Measurements from ENCODE around the gene SMAP2.

SMAP2 gene

DNA sequence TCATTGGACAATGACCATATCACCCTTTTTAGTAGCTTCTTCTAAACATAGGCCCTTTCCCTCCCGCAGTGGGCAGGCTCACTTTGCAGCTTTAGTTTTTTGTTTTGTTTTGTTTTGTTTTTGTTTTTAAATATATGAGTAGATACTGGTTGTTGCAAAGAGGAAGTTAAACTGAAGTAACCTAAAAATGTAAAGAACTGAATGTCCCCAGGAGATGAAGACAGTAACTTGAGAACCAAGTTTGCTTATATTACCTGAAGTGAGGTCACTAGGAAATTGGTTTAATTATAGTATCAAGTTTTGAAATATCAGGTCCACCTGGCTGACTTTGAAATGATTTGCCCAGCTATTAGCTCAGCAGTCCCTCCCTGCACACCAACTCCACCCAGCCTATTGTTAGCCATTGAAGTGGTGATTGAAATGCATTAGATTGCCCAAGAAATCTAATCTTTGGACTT lies 18.2 kb downstream of the SMAP2 start:
- DNase-seq: no peak

DNA sequence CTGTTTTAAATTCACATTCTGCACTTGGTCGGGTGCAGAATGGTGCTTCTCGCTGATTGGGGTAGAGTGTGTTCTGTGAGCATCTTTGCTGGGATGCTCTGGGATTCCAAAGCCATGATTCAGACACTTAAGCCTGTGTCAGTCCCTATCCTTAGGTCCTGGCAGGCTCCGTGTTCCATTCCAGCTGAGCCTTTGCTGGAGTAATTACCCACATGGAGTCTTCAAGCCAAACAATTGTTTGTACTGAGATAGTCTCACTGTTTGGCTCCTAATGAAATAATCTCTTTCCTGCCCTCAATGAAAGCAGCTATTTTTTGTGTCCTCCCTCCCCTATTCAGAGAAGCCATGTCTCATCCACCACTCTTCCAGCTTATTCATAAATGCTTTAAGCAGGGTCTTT lies 18.7 kb downstream of the SMAP2 start:
- peak; percentile 89 for DNase-seq

DNA sequence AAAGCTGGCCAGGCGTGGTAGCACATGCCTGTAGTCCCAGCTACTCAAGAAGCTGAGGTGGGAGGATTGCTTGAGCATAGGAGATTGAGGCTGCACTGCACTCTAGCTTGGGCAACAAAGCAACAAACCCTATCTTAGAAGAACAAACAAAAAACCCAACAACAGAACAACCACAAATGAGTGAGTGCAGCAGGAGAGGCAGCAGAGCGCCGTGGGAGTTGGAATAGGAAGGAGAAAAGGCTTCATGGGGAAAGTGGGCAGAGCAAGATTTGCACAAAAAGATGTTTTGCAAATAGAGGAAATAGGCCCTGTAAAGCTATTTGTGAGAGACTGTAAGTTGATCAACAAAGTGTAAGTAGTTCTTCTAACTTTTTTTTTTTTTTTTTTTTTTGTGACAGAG lies 19.6 kb downstream of the SMAP2 start:
- no peak for DNase-seq

DNA sequence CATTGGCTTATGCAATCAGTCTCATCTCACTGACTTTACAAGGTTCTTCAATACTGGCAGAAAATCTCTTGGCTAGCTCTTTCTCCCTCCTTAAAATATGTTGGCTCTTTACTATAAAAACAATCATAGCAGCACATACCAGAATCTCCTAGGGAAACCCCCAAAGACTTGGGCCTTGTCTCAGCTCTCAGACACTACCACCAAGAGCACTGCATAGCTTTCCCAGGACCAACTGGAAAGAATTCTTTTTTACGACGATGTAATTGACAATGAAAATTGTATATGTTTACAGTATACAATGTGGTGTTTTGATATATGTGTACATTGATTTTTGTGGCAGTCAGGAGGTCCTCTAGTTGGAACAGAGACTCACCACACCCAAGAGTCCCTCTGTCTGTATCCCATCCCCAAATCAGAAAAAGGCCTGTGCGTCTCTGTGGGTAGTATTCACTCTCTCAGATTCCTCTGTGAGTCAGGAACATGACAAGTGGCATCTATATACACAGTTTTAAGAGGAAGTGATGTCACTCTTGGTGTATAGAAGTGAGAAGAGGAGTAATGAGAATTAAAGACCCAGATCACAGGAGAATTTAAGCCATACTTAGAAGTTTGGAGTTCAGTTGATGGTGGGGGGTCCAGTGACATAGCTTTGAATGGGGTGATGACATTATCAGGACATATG lies 21.1 kb downstream of the SMAP2 start:
- peak; percentile 57 for DNase-seq

DNA sequence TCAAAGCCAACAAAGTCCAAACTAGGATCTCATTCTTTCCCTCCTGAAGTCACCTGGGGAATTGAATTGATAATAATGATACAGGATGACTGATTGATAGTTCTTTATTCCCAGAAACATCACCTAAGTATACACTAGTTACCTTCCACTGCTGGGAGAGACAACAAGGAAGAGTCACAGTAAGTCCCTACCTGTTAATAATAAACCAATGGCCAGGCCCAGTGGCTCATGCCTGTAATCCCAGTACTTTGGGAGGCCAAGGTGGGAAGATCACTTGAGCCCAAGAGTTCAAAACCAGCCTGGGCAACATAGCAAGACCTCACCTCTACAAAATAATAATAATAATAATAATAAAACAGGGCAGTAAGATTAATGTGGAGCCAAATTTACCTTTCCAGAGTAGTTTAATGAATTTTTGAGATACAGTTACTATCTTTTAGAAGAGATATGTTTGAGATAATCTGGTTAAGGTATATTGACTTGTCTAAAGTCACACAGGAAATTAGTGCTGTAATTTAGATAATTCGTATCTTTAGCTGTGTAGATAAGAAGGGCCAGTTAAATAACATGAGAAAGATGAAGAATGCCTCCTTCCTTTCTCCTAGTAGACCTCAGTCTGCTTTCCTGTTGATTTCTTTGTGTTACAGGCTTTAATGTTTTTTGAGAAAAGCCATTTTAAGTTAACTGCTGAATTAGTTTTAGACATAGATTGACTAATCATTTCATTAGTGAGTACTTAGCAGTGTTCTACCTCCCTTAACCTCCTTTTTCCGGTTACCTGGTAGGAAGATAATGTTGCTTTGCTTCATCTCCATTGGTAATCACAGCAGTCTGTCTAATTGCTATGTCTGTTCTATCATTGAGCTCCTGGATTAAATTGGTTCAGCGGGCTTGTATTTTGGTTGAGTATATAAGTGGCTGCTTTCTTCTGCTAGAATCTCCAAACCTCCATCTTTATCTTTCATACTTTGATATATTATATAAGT lies 22.0 kb downstream of the SMAP2 start:
- DNase-seq: no peak

DNA sequence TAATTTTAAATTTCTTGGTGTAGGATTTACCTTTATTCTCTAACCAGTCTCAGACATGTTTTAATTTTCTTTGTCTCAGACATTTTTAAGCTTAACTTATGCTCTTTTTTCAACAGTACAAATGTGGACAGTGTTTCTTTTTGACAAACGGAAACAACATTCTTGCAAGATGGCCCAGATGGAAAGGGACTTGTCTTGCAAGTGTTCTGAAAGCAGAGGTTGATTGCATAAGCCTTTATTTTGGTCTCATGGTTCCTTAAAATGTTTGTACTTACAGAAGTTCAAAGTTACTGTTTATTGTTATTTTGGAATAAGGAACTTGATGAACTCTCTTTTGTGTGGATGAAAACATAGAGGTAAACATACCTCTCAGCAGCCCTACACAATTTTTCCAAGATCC lies 22.9 kb downstream of the SMAP2 start:
- DNase-seq: no peak

DNA sequence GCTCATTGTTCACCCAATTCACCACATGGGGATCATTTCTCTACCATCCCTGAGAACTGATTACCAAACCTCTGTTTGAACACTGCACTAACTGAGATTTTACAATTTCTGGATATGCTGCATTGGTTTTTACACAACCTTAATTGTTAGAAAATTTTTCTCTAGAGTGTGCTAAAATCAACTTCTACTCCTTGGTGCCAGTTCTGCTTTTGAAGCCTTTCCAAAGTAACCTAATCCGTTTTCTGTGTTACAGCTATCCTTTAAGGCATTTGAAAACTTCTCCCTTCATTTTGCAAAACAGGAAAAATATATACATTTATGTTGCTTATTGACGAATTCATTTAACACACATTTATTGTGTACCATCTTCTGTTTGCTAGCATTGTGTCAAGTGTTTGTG lies 23.7 kb downstream of the SMAP2 start:
- DNase-seq: no peak

DNA sequence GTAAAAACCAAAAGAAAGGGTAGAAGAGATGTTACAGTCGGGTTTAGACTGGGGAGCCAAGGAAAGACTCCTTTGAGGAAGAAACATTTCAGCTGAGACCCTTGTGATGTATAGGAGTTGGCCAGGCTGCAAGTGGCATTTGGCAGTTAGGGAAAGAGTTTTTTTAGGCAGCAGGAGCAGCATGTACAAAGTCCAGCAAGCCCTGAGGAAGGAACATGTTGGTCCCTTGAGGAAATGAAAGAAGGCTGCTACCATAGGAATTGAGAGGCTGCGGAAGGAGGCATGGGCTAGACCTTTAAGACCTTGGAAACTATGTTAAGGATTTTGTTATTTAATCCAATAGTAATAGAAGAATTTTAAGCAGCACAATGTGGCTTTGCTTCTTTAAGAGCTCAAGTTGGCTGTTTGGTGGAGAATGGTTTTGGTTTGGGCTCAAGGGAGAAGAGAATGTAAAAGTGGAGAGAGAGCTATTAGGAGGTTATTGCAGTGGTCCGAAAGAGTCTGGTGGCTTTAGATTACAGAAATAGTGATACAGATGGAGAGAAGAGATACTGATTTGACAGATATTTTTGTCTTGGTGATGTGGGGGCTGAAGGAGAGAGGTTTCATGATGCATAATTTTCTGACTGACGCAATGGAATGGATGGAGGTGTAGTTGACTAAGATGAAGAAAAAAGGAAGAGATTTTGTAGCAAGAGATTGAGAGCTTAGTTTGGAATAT lies 26.6 kb downstream of the SMAP2 start:
- no peak for DNase-seq

DNA sequence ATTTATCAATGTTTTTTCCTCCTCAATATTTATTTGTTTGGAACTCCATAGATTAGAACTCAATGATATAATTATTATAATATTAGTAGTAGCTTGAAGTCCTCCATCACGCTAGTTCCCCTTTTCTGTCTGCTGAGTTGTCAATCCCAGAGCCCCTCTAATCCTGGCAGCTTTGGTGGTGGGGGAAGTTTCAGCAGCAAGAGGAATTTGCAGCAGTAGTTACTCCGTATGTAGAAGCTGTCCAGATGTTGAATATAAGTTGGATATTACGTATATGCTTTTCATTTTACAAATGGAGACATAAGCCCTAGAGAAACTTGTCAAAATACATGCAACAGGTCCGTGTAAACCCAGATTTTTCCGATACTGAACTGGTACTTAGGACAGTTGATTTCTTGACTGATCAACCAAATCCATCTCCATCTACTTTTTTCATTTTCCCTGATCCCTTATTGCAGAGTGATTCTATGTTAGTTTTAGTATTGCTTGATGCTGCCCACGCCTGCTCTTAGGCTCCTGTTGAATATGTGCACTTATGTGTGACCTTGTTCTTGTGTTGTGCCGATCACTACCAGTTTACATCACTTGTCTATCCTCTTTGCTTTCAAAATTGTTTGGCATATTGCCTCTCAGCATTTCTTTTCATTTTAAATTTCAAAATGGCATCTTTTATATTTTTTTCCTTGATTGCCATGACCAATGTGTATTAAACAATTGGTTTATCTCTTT lies 28.1 kb downstream of the SMAP2 start:
- DNase-seq: no peak

DNA sequence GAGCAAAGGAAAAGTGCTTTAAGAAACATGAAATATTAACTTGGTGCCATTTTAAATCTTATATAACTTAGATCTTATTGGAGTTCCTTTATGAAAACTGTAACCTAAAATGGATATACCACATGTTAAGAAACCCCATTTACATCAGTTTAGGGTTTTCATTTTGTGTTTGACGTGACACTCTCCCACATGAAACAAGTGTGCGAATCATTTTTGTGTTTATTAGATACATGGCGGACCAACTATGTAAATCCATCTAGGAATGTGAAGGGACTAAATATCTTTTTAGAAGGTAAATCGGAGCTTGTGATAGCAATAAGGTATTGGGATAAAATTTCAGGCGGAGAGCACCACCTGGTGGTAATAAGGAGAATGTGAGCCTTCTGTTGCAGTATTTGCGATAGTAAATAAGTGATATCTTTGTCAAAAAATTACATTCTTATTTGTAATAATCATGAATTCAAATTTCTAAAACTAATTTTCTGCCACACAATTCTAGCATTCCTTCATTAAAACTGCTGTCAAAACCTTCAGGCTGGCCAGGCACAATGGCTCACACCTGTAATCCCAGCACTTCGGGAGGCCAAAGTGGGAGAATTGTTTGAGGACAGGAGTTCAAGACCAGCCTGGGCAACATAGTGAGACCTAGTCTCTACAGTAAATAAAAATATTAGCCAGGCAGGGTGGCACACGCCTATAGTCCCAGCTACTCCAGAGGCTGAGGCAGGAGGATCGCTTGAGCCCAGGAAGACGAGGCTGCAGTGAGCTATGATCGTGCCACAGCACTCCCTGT lies 31.3 kb downstream of the SMAP2 start:
- peak; percentile 66 for DNase-seq

DNA sequence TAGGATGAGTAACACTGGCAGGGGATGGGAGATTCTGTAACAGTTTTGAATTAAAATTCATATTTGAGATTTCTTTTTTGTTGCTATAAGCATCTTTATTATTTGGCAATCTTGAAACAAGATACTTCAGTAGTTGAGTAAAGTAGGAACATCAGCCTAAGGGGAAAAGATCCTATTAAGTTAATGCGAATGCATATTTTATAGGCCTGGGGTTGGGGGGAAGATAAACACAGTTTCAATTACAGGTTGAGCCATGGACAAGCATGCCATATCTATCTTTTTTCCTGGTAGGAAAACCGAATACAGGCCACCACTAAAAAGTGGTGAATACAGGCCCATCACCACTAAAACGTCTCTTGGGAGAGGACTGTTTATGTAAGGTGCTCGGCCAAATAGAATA lies 32.3 kb downstream of the SMAP2 start:
- no peak for DNase-seq

DNA sequence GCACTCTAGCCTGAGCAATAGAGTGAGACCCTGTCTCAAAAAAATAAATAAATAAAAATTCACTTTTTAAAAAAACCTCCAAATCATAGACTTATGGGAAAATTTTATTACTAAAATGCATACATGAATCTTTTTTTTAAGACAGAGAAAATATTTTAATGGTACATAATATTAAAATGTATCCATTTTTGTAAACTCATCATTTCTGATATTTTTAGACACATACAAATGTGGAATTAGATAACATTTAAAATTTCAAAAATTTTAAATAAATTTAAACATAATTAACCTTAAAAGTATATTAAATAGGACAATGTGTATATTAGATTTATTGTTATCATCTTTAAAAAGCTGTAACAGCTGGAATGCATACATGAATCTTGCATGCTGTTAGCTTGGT lies 33.9 kb downstream of the SMAP2 start:
- no peak for DNase-seq

DNA sequence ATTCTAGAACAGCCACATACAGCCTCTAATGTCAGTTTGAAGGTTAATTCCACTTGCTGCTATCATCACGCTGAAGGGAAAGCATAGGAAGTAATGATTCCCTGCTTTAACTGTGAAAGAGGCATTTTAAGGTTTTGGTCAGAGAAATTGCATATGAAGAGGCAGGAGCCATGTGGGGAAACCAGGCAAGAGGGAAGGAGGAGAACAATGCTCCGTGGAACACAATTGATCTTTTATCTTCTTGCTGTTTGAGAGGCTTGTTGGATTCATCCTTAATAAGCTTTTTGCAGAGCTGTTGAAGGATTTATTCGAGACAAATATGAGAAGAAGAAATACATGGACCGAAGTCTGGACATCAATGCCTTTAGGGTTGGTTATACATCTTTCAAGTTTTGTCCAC lies 35.9 kb downstream of the SMAP2 start:
- DNase-seq: no peak

DNA sequence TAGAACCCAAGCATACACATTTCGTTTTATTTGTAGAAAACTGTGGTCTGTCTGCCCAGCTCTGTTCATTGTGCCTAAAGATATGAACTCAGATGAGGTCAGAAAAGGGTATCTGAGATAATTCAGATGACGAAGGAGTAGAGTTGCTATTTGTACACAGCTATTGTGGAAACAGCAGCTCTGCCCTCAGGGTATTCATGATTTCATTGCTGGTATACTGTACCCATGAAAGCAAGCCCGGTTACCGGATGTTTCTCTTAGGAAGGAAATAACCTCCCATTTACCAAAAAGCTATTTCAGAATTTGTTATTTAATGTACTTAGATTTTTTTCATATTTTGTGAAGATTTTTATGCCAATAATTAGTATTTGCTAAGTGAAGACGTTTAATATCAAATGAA lies 37.8 kb downstream of the SMAP2 start:
- no peak for DNase-seq

DNA sequence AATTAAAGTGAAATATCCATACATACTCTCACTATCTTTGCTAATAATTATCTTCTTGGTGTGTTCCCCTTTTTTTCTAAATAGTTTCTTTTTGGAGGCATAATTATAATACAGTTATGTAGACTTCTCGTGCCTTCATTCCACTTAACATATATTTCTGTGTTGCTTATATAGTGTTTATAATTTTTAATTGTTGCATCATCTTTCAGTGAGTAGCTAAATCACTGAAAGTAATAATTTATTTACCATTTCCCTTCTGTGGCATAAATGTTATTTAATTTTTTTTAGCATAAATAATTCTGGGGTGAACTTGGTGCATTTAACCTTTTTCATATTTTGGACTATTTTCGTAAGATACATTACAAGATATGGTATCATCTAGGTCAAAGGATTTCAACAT lies 38.3 kb downstream of the SMAP2 start:
- DNase-seq: no peak

DNA sequence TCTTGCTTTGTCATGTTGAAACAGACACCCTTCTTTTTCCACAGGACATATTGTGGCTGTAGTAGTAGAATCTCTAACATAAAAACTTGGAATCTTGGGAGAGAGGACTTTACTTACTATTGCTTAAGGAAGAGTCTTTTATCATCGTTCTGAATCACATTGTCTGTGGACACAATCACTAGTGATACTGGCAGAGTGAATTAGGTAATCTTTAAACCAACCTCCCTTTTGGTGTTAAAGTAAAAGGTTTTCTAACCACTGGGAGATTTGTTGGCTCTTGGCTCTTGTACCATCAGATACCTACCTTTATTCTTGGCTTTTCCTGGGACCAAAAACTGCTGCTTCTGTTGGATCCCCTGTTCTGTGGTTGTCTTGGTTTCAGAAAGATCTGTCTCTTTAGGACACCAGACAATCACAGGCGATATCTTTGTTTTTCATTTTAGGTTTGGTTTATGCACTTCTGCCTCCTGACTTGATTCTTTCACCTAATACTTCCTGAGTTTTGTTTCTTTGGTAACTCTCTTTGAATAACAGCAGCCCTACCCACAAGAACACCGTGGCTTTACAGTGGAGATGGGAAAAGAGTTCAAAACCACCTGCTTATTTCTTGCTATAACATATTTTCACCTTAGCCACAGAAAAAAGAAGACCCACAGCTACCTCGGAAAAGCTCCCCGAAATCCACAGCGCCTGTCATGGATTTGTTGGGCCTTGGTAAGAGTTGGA lies 40.2 kb downstream of the SMAP2 start:
- no peak for DNase-seq

DNA sequence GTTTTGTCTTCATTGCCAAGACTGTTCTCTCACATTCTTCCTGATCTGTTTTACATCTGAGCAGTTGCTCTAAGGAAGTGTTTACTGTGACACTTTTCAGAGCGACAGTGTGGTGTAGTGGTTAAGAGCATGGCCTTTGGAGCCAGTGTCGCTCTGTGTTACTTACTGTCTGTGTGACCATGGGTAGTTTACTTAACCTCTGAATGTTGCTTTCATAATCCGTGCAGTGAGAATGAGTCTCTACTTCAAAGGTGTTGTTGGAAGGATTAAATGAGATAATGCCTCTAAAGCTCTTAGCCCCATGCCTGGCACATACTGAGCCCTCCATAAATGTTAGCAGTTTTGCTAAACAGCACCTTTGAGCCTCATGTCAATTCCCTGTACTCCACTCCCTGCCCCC lies 40.8 kb downstream of the SMAP2 start:
- no peak for DNase-seq

DNA sequence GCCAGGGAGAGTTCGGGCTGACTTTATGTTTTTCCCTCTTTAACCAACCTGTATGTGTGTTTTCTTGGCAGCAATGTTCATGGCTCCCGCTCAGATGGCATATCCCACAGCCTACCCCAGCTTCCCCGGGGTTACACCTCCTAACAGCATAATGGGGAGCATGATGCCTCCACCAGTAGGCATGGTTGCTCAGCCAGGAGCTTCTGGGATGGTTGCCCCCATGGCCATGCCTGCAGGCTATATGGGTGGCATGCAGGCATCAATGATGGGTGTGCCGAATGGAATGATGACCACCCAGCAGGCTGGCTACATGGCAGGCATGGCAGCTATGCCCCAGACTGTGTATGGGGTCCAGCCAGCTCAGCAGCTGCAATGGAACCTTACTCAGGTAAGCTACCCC lies 43.2 kb downstream of the SMAP2 start:
- no peak for DNase-seq

DNA sequence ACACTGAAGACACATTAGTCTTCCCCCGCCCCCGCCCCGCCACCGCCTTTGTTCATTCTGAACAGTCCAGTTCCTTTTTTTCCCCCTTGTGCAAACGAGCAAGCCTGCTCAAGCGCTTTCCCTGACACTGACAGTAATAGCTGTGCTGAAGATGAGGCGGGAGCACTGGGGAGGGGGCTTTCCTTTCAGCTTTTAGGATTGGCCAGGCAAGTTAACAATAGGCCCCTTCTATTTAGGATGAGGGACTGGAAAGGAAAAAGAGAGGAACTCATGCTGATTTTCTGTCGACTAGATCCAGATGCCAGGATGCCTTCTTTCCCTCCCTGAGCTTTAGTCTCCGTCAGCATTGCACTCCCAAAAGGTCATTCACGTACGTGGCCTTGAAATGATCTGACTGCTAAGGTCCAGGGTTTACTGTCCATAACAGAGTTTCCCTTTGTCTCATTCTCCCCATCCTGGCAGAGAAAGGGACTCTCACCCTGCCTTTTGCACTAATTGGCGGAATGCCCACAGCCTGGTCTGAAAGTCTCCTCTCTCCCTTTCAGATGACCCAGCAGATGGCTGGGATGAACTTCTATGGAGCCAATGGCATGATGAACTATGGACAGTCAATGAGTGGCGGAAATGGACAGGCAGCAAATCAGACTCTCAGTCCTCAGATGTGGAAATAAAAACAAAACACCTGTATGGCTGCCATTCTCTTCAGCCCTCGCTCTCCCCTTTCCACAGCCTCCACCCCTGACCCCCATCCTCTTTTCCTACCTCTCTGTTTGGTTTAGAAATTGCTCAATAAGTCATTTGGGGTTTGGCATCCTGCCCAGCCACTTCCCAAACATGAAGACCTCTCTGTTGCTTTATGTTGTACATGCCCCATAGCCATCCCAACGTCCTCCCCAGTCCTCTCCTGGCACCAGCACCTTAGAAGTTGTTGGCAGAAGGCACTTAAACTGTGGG lies 48.2 kb downstream of the SMAP2 start:
- DNase-seq: peak; percentile 39

DNA sequence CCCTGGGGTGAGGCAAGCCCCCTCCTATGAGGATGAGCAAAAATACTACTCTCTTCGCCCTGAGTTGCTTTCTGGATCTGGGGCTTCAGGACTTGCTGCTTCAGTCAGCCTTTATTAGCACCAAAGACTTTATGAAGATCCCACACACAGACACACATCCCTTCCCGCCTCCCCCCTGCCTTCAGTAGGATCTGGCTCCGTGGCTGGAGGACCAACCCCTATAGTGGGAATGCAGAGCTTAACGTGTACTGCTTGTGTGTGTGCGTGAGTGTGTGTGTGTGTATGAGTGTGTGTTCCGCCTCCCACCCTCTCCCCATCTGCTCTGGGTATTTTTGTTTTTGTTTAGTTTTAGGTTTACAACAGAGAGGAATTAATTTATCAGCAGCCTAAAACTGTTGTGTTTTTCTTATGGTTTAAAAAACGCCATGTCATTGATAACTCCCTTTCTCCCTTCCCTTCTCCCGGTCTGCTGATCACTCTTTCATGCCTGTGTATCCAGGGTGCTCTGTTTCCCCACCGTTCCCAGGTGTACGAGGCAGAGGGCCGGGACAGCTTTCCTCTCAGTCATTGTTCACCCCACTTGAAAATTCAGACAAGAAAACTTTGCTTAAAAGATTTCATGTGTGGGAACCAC lies 49.2 kb downstream of the SMAP2 start:
- no peak for DNase-seq
